ENCODE results near the gene STRIP1. TPM values are rescaled to one million over a fixed set of nuclear protein-coding genes. Genes with fewer than 3 reads are reported as not detected.

Gene STRIP1
- total and polyA plus RNA-seq, 10 of the 15 experiments (the other 5 are each of a cell fraction or from before 2014, with no cell fraction given): 6.3 to 26.6 (median 18.0) TPM

DNA sequence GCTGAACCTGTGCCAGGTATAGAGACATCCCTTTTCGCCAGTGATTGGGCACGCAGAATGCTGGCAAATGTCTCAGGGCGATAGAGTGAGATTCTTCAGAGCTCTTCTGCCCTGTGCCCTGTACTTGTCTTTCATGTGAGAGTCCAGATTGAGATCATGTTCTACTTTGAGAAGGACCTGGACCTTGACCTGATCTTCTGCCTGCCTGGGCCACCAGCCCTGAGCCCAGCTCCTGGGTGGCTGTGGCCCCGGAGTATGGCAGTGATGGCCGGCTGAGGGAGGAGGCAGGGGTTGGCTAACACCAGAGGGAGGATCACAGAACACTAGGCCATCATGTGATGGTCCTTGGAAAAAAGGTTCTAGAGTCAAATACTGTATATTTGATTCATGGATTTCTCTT, 13.8 kb downstream of the STRIP1 start:
- SMC1A ChIA-PET (ENCODE audit: uncharacterized antibody, unreplicated experiment): interaction anchor here (0.6 to 1.2 kb wide), 2 partner anchors 19 to 61 kb away, joined by 3 to 4 read pairs; no protein-coding TSS in a partner anchor
- DNase-seq (ENCODE audit: low read depth, low spot score) (no peak), FAIRE-seq (no peak), ATAC-seq (no peak)
- Histone ChIP-seq H3K9ac (ENCODE audit: control insufficient read depth, insufficient read depth, low read length) (no peak overlapping the region), H3K4me1 (ENCODE audit: control insufficient read depth, insufficient read depth, low read length) (no peaks in the 10 kb centered on the region), H3K79me2 (ENCODE audit: control insufficient read depth, insufficient read depth, low read length) (no peaks in the 10 kb centered on the region), H3K36me3 (ENCODE audit: control insufficient read depth in 2 of 2, insufficient read depth in 2 of 2, low read length in 1 of 2) (peaks cover 22 to 31% of the 10 kb centered on the region in 2 experiments), H3K4me2 (ENCODE audit: control insufficient read depth, insufficient read depth) (no peak overlapping the region), H3K9me3 (replicated peaks; ENCODE audit: control insufficient read depth, insufficient read depth, low read length) (no peaks in the 10 kb centered on the region), H2AFZ (ENCODE audit: control insufficient read depth, low read depth, low read length) (no peak overlapping the region), H3K4me3 (no peak overlapping the region), H3K27me3 (replicated peaks in 1 of 2; ENCODE audit: control insufficient read depth in 2 of 2, insufficient read depth in 2 of 2, low read length in 1 of 2) (no peaks in the 10 kb centered on the region), H4K20me1 (ENCODE audit: control insufficient read depth, insufficient read depth) (no peaks in the 10 kb centered on the region), H3K27ac (ENCODE audit: control insufficient read depth, insufficient read depth) (no peak overlapping the region)
- 95% methylated on average over 5 of the region's 5 CpGs for WGBS (ENCODE audit: insufficient coverage, insufficient replicate concordance, low lambda C conversion rate, missing lambda C conversion rate)
- CTCF ChIA-PET: interaction anchor here (0.6 to 1.1 kb wide), 2 partner anchors 12 to 38 kb away, joined by 3 to 5 read pairs; no protein-coding TSS in a partner anchor
- intact Hi-C loops (cut with micrococcal nuclease; ENCODE audit: unreplicated experiment) (no loop called here), in situ Hi-C loops (cut with MboI) (no loop called here)
- no TSS peak for BruUV-seq (replicated peaks)
- TF ChIP-seq, protein P1, sequence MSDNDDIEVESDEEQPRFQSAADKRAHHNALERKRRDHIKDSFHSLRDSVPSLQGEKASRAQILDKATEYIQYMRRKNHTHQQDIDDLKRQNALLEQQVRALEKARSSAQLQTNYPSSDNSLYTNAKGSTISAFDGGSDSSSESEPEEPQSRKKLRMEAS (IDR thresholded peaks at IDR 0.05; ENCODE audit: low read depth, low read length): no peak
- TF ChIP-seq GATAD2B (conservative IDR thresholded peaks at IDR 0.05; ENCODE audit: low read depth) (no peak), EZH2 (IDR thresholded peaks at IDR 0.05; ENCODE audit: borderline replicate concordance, control insufficient read depth, low read depth, low read length) (no peak), DPF2 (IDR thresholded peaks at IDR 0.05) (no peak), TCF7 (IDR thresholded peaks at IDR 0.05; ENCODE audit: borderline replicate concordance) (no peak), RCOR1 (conservative IDR thresholded peaks at IDR 0.05; ENCODE audit: low read depth, low read length) (no peak)
- TF ChIP-seq, protein P2, sequence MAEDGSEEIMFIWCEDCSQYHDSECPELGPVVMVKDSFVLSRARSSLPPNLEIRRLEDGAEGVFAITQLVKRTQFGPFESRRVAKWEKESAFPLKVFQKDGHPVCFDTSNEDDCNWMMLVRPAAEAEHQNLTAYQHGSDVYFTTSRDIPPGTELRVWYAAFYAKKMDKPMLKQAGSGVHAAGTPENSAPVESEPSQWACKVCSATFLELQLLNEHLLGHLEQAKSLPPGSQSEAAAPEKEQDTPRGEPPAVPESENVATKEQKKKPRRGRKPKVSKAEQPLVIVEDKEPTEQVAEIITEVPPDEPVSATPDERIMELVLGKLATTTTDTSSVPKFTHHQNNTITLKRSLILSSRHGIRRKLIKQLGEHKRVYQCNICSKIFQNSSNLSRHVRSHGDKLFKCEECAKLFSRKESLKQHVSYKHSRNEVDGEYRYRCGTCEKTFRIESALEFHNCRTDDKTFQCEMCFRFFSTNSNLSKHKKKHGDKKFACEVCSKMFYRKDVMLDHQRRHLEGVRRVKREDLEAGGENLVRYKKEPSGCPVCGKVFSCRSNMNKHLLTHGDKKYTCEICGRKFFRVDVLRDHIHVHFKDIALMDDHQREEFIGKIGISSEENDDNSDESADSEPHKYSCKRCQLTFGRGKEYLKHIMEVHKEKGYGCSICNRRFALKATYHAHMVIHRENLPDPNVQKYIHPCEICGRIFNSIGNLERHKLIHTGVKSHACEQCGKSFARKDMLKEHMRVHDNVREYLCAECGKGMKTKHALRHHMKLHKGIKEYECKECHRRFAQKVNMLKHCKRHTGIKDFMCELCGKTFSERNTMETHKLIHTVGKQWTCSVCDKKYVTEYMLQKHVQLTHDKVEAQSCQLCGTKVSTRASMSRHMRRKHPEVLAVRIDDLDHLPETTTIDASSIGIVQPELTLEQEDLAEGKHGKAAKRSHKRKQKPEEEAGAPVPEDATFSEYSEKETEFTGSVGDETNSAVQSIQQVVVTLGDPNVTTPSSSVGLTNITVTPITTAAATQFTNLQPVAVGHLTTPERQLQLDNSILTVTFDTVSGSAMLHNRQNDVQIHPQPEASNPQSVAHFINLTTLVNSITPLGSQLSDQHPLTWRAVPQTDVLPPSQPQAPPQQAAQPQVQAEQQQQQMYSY (CRISPR knock-in tag; IDR thresholded peaks at IDR 0.05): no peak
- RAD21 ChIA-PET (ENCODE audit: unreplicated experiment): no interaction called here
- POLR2A ChIA-PET: no interaction called here
